SH-SY5Y (cell line): ENCODE results near the gene TRIM33.

Source experiments
- GATA2 ChIP-seq: IDR thresholded peaks from 2 replicates; pipeline ENCODE4 v1.6.1; 2011; ENCODE audit warnings: mild to moderate bottlenecking, low read depth, low read length
- GATA3 ChIP-seq: IDR thresholded peaks from 2 replicates; pipeline ENCODE4 v1.6.1; 2011; ENCODE audit warnings: low read depth, mild to moderate bottlenecking, low read length, moderate library complexity

The TRIM33 gene

GRCh38 chr1:114490274-114490693 is 20.7 kb downstream of the TRIM33 start:
- TF ChIP-seq GATA2 (no peak), GATA3 (no peak)

- TF ChIP-seq GATA3 (no peak), GATA2 (no peak)
Measured at GRCh38 chr1:114488739-114489138, 22.3 kb downstream of the TRIM33 start.

GRCh38 chr1:114485286-114485685 is 25.7 kb downstream of the TRIM33 start:
- TF ChIP-seq GATA3 (no peak), GATA2 (no peak)

- TF ChIP-seq GATA2 (no peak), GATA3 (no peak)
Measured at GRCh38 chr1:114482585-114482984, 28.4 kb downstream of the TRIM33 start.

GRCh38 chr1:114479134-114479533 is 31.9 kb downstream of the TRIM33 start:
- TF ChIP-seq GATA3 (no peak), GATA2 (no peak)

- TF ChIP-seq GATA2, result no peak
Measured at GRCh38 chr1:114473796-114474195, 37.2 kb downstream of the TRIM33 start.

- TF ChIP-seq GATA3 (no peak), GATA2 (no peak)
Measured at GRCh38 chr1:114472408-114472807, 38.6 kb downstream of the TRIM33 start.

- TF ChIP-seq GATA2 (no peak), GATA3 (no peak)
Measured at GRCh38 chr1:114470681-114471080, 40.3 kb downstream of the TRIM33 start.

GRCh38 chr1:114468710-114469468 is 42.1 kb downstream of the TRIM33 start:
- TF ChIP-seq GATA3 (no peak), GATA2 (no peak)

GRCh38 chr1:114468047-114468446 is 43.0 kb downstream of the TRIM33 start:
- no peak for TF ChIP-seq GATA2
- TF ChIP-seq GATA3, result no peak

- no peak for TF ChIP-seq GATA3
- no peak for TF ChIP-seq GATA2
Measured at GRCh38 chr1:114467491-114467890, 43.5 kb downstream of the TRIM33 start.

- TF ChIP-seq GATA3, result no peak
- TF ChIP-seq GATA2, result no peak
Measured at GRCh38 chr1:114466334-114467014, 44.5 kb downstream of the TRIM33 start.

GRCh38 chr1:114462963-114463362 is 48.0 kb downstream of the TRIM33 start:
- TF ChIP-seq GATA2 (no peak), GATA3 (no peak)

- TF ChIP-seq GATA2 (no peak), GATA3 (no peak)
Measured at GRCh38 chr1:114462341-114462740, 48.7 kb downstream of the TRIM33 start.

- TF ChIP-seq GATA2 (no peak), GATA3 (no peak)
Measured at GRCh38 chr1:114458237-114458777, 52.7 kb downstream of the TRIM33 start.

GRCh38 chr1:114457675-114458236 is 53.2 kb downstream of the TRIM33 start:
- TF ChIP-seq GATA3 (no peak), GATA2 (no peak)
